OCI-M2 (cell line): ENCODE data around the gene ETS1.

Source experiments
- DNase-seq: peaks from one replicate; lab custom pipeline; 2025; ENCODE audit not compliant: unreplicated experiment; lab: John Stamatoyannopoulos, UW

ETS1 gene

GRCh38 chr11:128544471-128545051 is 42.8 kb downstream of the ETS1 start:
- DNase-seq: no peak

- no peak for DNase-seq
Observed at GRCh38 chr11:128540469-128540868, 46.9 kb downstream of the ETS1 start.

DNA sequence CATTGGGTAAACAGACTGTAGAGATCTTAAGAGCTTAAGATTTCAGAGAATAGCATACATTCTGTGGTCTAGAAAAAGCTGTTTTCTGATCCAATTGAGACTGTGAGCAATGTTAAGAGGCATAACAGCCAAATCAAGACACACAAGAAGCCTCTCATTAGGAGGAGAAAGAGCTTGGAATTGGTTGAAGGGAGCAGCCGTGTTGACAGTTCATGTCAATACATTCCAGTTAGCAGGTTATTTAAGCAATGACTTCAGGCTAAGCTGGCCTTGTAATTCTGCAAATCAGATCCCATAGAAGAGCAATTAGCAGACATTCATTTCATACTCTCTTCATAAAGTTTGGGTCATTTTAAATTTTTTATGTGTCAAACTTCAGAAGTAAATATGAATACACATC is 50.9 kb downstream of the ETS1 start:
- DNase-seq: no peak

DNA sequence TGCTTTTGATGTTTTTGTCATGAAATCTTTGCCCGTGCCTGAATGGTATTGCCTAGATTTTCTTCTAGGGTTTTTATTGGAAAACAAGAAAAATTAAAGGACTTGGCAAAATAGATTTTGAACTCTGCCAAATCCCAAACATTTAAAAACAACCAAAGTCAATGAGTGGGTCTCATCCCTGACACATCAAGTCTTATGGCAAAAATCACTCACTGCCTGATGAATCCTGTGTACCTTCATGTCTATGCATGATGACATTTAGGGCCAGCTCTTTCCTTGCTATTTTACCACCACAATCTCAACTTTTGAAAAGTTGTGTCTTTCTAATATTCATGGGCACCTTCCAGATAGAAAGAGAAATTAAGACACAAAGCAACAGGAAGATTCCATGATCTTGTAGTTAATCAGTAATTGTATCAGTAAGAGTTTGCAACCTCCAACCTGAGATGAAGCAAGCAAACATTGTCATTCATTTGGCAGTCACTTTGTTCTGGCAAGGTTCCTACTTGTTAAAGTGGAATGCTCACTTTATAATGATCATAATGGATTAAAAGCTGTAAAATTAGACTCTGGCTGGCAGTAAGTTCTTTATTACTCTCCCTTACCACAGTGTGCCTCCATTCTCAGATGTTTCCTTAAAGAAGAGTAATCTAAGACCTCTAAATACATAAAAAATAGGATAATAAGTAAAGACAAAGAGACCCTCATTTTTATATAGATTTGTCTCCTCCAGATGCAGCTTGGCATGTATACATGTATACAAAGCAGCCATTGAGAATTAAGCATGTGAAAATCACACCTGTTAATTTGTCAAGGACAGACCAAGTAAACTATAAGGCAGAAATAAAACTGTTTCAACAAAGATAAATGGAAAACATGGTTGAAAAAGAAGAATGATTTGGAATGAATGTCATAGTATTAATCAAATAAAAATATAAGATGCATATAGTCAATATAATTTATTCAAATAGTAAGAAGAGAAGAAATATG is 51.6 kb downstream of the ETS1 start:
- no peak for DNase-seq

- DNase-seq: no peak
Observed at GRCh38 chr11:128533472-128533871, 53.9 kb downstream of the ETS1 start.

- DNase-seq: no peak
Observed at GRCh38 chr11:128532572-128533091, 54.7 kb downstream of the ETS1 start.

DNA sequence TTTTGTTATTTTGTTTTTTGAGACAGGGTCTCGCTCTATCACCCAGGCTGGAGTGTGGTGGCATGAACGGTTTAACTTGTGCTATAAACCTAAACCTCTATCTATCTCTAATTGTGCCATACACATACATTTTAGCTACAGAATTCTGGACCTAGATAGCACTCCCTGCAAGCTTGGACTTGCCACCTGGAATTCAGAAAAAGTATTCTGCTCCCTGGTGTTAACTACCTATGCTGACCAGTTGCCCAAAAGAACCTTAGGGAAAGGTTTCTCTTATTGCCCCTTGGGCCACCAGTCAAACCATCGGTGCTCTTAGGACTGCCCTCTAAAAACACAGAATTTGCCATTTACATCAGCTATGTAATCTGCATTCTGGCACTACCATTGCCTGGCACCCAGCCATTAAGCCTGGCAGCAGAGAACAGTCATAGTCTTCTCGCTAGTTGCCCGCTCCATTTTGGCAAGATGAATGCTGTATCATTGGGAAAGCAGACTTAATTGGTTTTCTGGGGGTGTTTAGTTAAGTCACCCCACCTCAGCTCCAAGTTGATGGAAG is 55.3 kb downstream of the ETS1 start:
- DNase-seq: no peak

DNA sequence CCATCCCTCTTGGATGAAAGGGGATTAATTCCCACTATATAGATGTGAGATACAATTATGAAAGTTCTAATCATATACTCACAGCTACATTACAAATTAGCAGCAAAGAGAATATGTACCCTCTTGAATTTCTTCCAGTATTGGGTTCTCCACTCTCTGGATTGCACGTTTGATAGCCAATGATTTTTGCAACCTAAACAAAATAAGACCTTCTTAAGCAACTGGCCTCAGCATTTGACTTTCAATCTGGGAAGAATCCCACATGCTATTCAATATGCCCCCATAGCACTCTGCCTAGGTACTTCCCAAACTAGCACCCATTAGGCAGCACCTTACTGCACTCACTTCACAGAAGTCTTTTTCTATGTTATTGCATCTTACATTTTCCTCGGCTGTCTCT is 55.8 kb downstream of the ETS1 start:
- no peak for DNase-seq

DNA sequence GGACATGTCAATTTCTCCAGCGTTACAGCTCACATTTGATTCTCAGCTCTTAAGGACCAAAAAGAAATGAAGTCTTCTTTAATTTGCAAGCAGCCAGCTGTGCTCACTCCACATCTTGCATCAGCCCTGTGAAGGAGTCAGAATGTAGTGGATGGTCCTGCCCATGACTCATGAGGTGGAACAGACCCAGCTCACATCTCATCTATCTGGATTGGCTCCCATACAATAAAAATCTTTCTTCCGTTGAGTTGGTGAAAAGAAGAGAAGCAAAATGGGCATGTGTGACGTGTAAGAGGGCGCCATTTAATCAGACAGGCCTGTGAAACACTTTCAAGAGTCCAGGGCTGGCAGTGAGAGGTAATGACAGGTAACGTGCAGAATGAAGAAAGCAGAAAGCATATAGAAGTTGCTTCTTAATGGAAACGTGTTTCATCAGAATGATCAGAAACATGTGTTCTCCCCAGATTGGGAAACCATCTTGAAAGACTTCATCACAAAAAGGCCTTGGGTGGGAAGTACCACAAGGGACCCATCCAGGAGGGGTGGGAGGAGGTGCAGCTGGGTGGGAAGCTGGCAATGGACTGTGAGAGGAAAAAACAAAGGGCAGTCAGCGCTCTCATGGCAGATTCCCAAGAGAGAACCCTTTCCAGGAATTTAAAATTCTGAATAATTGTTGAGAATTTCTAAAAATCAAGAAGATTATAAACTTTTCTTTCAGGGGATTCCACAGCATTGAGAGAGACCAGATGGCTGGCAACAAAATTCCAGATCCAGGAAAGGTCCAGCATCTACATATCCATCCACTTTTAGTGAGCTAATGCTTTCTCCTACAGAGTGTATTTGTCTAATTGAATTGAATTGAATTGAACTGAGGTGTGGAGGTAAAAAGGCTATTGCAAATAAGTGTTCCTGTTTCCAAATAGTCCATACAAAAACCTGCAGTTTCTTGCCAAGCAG is 57.0 kb downstream of the ETS1 start:
- no peak for DNase-seq

GRCh38 chr11:128528294-128528693 is 59.1 kb downstream of the ETS1 start:
- no peak for DNase-seq

GRCh38 chr11:128527046-128527445 is 60.3 kb downstream of the ETS1 start:
- no peak for DNase-seq

- no peak for DNase-seq
Observed at GRCh38 chr11:128525411-128526243, 61.7 kb downstream of the ETS1 start.

GRCh38 chr11:128524172-128524571 is 63.2 kb downstream of the ETS1 start:
- no peak for DNase-seq

DNA sequence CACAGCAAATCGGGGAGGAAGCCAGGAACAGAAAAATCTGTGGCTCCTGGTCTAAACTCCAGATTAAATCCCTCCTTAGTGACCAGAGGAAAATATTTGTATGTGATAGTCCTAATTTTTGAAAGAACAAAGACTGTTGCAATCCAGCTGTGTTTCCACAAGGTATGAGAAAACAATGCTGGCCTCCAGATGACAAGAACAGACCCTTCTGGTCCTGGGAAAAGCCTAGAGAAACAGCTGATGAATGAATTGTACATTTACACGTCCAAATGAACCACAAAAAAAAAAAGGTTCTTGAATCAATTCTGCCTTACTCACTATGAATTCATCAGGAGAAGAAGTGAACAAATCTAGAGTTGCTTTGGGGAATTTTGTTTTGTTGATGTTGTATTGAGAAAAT is 63.7 kb downstream of the ETS1 start:
- DNase-seq: no peak

GRCh38 chr11:128522943-128523518 is 64.3 kb downstream of the ETS1 start:
- DNase-seq: no peak

GRCh38 chr11:128522055-128522942 is 65.1 kb downstream of the ETS1 start:
- DNase-seq: no peak

- DNase-seq: no peak
Observed at GRCh38 chr11:128521682-128522054, 65.7 kb downstream of the ETS1 start.

GRCh38 chr11:128520888-128521681 is 66.3 kb downstream of the ETS1 start:
- DNase-seq: no peak
